Activated CD4-positive, alpha-beta memory T cell treated with anti-CD3 and anti-CD28 coated beads, Interleukin-2, amount 10 ng/mL, durations not matched to agents 7 days and 5 days (primary cell): ENCODE measurements around the gene FER. TPM values are rescaled to one million over a fixed set of nuclear protein-coding genes. Genes with fewer than 3 reads are reported as not detected.
"Not testable (repeated sequence)": the region's sequence is repeated elsewhere in the genome, so short reads cannot be mapped to it uniquely, and the experiment has no call there.

ENCODE experiments used
- CTCF ChIA-PET: fragments of 350-600 bp; sonication (Branson Sonifier 250); formaldehyde crosslinking; loops from one replicate; lab custom pipeline; 2021; ENCODE audit warnings: antibody characterized with exemption, inconsistent platforms; lab: Charles Lee
- POLR2A ChIA-PET: fragments of 350-600 bp; sonication (Branson Sonifier 250); formaldehyde crosslinking; loops from one replicate; lab custom pipeline; 2021; ENCODE audit warnings: antibody characterized with exemption; lab: Charles Lee
- DNase-seq: peaks from one replicate; pipeline ENCODE4 v3.0.0-alpha.2; 2020
- H3K27ac Mint-ChIP-seq: one replicate; pipeline ENCODE4 v1.8.0; 2021; ENCODE audit warnings: mild to moderate bottlenecking, mixed read lengths
- H3K27me3 Mint-ChIP-seq: one replicate; pipeline ENCODE4 v1.8.0; 2021; ENCODE audit warnings: mixed read lengths
- H3K36me3 Mint-ChIP-seq: one replicate; pipeline ENCODE4 v1.8.0; 2021; ENCODE audit warnings: low read depth, mixed read lengths
- H3K4me1 Mint-ChIP-seq: one replicate; pipeline ENCODE4 v1.8.0; 2021; ENCODE audit warnings: mixed read lengths
- H3K4me3 Mint-ChIP-seq: one replicate; pipeline ENCODE4 v1.8.0; 2021; ENCODE audit warnings: mild to moderate bottlenecking, mixed read lengths
- H3K9me3 Mint-ChIP-seq: one replicate; pipeline ENCODE4 v1.8.0; 2021; ENCODE audit warnings: mixed read lengths
- total RNA-seq, 2 experiments: library from RNA; stranded (reverse); gene quantifications; one replicate each; pipeline ENCODE4 v1.2.3, GENCODE V29; 2021

FER gene
- total RNA-seq, 2 experiments from 2014 or later = 6.0 to 7.8 TPM

DNA sequence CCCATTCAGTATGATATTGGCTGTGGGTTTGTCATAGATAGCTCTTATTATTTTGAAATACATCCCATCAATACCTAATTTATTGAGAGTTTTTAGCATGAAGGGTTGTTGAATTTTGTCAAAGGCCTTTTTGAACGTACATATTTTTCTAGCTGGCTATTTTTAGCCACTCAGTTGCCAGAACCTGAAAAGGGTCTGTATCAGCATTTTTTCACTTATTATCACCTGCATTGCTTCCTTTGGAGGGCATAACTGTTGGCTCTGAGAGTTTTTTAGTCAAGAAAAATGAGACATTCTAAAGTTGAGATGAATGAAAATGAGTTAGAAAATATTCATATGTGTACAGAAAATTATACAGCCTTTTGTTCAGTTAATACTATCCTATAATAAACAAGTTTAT lies 278.0 kb downstream of the FER start:
- H3K9me3 Mint-ChIP-seq, H3K36me3 Mint-ChIP-seq, DNase-seq, H3K27ac Mint-ChIP-seq, H3K27me3 Mint-ChIP-seq, CTCF ChIA-PET, H3K4me3 Mint-ChIP-seq, POLR2A ChIA-PET, H3K4me1 Mint-ChIP-seq: not testable (repeated sequence)

DNA sequence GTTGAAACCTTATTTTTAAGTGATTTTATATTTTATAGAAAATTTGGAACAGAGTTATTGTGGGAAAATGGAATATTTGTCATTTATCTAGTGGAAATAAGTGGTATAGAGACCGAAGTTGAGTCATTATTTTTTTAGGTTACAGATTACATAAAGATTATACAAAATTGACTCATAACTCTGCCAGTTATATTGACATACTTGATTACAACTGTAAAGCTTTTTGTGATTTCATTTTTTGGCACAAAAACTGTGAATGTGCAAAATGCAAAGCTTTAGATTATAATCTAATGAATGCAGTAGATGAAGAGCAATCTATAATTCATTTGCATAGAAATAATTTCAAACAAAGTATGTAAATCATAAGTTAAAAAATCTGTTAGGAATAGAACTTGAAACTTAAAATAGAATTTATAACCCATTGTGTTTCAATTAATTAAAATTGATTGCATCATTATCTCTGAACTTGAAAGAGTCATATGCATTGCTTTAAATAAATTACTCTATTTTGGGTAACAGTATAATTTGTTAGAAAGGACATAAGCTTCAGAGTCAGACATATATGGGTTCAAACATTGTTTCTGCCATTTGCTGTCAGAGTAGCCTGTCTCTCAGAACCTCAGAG lies 280.4 kb downstream of the FER start:
- no peaks in the 10 kb centered on the region for H3K4me1 Mint-ChIP-seq
- no peaks in the 10 kb centered on the region for H3K36me3 Mint-ChIP-seq
- H3K4me3 Mint-ChIP-seq = no peak overlapping the region
- no peaks in the 10 kb centered on the region for H3K9me3 Mint-ChIP-seq
- no peaks in the 10 kb centered on the region for H3K27me3 Mint-ChIP-seq
- ChIA-PET POLR2A (no interaction called here), CTCF (no interaction called here)
- no peak for DNase-seq
- H3K27ac Mint-ChIP-seq = no peak overlapping the region

DNA sequence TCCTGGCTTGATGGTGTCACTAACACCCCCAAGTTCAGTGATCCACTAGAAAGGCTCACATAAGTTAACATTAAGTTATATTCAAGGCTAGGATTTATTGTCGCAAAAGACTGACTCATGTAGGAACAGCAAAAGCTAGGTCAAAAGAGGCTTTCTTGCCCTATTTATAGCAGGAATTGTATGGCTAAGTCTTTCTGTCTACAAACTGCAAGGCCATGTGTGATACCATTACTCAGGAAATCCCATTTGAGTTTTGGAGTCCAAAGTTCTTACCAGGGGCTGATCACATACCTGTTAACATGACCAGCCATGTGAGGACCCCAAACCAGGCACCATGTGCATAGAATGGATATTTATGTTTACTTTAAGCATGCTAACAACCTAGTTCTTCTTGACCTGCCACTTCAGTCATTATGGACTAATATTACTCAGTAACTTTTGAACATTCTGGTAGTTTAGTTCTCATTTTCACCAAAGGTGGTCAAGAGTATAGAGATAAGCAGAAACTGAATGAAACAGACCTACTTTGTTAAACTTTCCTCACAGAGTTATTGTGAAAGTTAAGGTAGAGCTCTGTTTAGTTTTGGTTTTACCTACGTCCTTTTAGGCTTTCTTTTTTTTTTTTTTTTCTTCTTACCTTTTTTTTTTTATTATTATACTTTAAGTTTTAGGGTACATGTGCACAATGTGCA lies 281.1 kb downstream of the FER start:
- DNase-seq = no peak
- H3K4me1 Mint-ChIP-seq = no peaks in the 10 kb centered on the region
- H3K27me3 Mint-ChIP-seq = no peaks in the 10 kb centered on the region
- H3K9me3 Mint-ChIP-seq = no peaks in the 10 kb centered on the region
- H3K36me3 Mint-ChIP-seq = no peaks in the 10 kb centered on the region
- POLR2A ChIA-PET = no interaction called here
- H3K4me3 Mint-ChIP-seq = no peak overlapping the region
- CTCF ChIA-PET = no interaction called here
- H3K27ac Mint-ChIP-seq = no peak overlapping the region

DNA sequence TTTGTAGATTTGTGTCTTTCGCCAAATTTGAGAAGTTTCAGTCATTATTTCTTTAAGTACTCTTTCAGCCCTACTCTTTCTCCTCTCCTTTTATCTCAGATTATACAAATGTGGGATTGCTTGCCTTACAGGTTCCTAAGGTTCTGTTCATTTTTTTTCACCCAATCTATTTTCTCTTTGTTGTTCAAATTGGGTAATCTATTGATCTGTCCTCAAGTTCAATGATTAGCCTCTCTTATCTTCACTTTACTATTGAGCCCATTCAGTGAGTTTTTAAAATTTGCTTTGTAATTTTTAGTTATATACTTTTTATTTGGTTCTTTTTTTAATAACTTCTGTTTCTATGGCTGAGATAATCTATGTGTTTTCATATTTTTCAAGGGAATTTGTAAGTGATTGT lies 282.1 kb downstream of the FER start:
- ChIA-PET POLR2A (no interaction called here), CTCF (no interaction called here)
- Mint-ChIP-seq H3K4me3 (no peak overlapping the region), H3K27ac (no peak overlapping the region), H3K27me3 (no peaks in the 10 kb centered on the region), H3K9me3 (no peaks in the 10 kb centered on the region), H3K4me1 (no peaks in the 10 kb centered on the region), H3K36me3 (no peaks in the 10 kb centered on the region)
- no peak for DNase-seq

DNA sequence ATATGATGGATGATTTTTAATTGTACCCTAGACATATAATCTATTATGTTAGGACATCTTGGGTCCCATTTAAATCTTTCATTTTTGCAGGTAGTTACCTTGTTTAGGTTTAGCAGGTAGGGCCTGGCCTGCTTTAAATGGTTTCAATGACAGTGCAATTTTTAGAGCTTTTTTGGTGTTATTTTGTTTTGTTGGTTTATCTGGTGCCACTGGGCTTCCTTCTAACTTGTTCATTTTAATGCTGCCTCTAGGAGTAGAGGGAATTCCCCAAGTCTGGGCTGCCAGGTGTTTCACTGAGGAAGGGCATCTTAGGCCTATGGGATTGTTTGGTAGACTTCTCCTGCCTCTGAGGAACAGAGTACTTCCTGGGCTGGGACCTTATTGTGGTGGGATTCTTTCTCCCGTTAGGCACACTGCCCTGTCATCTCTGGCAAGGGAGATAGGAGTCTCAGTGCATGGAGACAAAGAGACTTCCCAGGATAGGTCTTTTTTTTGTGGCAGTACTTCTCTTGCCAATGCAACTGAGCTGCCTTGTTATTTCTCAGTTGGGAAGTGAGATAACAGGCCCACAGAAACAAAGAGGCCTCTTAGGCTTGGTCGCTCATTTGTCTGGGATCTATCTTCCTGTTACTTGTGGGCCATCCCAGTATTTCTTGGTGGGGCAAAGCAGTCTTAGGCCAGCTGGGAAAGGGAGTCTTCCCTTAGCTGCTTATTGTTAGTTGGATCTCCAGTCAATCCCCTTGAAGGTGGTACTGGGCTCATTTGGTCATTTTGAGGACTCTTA lies 282.9 kb downstream of the FER start:
- H3K4me1 Mint-ChIP-seq = no peaks in the 10 kb centered on the region
- H3K4me3 Mint-ChIP-seq = no peak overlapping the region
- ChIA-PET CTCF (no interaction called here), POLR2A (no interaction called here)
- H3K9me3 Mint-ChIP-seq = no peaks in the 10 kb centered on the region
- H3K36me3 Mint-ChIP-seq = no peaks in the 10 kb centered on the region
- no peak overlapping the region for H3K27ac Mint-ChIP-seq
- no peak for DNase-seq
- no peaks in the 10 kb centered on the region for H3K27me3 Mint-ChIP-seq

DNA sequence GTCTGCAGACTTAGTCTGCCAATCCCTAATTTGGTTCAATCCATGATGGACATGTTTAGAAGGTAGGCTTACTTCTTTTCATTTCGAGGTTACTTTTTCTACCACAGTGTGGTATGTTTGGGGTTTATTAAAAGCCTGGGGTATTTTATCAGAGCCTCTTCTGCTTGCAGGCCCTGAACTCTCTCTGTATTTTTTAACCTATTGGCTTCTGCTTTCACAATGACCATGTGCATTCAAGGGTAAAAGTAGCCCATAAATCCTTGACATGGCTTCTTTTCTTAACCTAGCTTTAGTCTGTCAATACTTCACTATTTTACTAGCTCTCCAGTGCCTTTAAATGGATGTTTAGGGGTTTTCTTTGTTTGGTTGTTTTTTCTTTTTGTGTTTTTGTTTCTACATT lies 286.6 kb downstream of the FER start:
- Mint-ChIP-seq H3K9me3 (no peaks in the 10 kb centered on the region), H3K36me3 (no peaks in the 10 kb centered on the region), H3K4me1 (no peaks in the 10 kb centered on the region), H3K4me3 (no peak overlapping the region), H3K27me3 (no peaks in the 10 kb centered on the region), H3K27ac (no peak overlapping the region)
- ChIA-PET POLR2A (no interaction called here), CTCF (no interaction called here)
- DNase-seq = no peak

DNA sequence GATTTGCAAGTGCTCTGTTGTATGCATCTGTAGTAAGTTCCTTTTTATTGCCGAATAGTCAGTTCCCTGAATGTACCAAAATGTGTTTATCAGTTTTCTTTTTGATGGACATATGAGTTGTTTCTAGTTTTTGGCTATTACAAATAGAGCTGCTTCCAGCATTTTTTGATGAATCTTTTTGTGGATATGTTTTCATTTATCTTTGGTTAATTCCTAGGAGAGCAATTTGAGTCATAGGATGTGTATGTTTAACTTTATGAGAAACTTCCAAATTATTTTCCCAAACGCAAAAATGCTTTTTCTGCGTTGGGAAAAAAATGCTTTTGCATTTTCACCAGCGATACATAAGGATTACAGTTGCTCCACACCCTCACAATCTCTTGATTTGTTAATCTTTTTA lies 287.7 kb downstream of the FER start:
- DNase-seq = no peak
- CTCF ChIA-PET = no interaction called here
- POLR2A ChIA-PET = no interaction called here
- Mint-ChIP-seq H3K36me3 (no peaks in the 10 kb centered on the region), H3K9me3 (no peaks in the 10 kb centered on the region), H3K27me3 (no peaks in the 10 kb centered on the region), H3K4me1 (no peaks in the 10 kb centered on the region), H3K4me3 (no peak overlapping the region), H3K27ac (no peak overlapping the region)

DNA sequence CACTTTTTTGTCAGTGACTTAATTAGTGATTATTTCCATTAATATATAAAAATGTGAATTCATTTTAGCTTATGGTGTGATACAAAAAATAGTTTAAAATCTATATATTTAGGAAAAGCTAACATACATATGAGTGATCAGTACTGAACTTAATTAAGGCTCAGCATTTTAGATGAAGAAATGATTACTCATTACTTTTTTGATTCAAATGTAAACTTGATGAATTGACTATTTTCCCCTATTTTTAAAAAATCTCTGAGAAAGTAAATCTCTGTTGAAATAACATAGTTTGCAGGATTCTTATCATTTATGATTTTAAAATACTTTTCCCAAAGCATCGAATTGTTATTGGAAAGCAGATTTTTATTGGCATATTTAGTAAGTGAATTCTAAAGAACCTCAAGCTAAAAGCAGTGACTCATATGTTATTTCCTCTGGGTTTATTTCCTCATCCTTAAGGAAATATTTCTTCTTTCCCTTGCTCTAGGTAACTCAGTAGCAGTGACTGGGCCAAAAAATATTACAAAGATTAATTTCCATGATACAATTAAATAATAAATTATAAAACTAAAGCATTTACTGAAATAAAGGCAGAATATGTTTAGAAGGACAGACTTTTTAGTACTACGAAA lies 290.6 kb downstream of the FER start:
- ChIA-PET POLR2A (no interaction called here), CTCF (no interaction called here)
- H3K27me3 Mint-ChIP-seq = no peaks in the 10 kb centered on the region
- H3K27ac Mint-ChIP-seq = no peak overlapping the region
- no peak overlapping the region for H3K4me3 Mint-ChIP-seq
- DNase-seq = no peak
- no peaks in the 10 kb centered on the region for H3K9me3 Mint-ChIP-seq
- no peaks in the 10 kb centered on the region for H3K36me3 Mint-ChIP-seq
- H3K4me1 Mint-ChIP-seq = no peaks in the 10 kb centered on the region

DNA sequence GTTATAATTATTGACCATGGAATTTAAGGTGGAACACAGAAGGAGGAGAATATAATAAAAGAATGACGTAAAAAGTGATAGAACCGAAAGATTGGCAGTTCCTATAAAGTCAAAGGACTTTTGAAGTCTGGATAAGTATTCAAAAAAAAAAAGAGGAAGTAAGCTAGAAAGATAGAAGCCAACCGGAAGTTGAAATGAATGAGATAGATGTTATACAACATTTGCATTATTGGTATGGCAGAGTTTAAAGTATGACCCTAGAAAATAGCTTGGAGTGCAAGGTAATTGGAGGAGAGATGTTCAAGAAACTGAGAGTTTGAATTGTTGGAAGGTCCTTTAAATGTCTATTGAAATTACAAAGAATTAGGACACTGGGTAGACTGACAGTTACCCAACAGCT lies 293.6 kb downstream of the FER start:
- POLR2A ChIA-PET = no interaction called here
- no peak overlapping the region for H3K4me3 Mint-ChIP-seq
- no peaks in the 10 kb centered on the region for H3K9me3 Mint-ChIP-seq
- CTCF ChIA-PET = no interaction called here
- H3K27me3 Mint-ChIP-seq = no peaks in the 10 kb centered on the region
- no peak for DNase-seq
- no peaks in the 10 kb centered on the region for H3K36me3 Mint-ChIP-seq
- no peak overlapping the region for H3K27ac Mint-ChIP-seq
- no peaks in the 10 kb centered on the region for H3K4me1 Mint-ChIP-seq

DNA sequence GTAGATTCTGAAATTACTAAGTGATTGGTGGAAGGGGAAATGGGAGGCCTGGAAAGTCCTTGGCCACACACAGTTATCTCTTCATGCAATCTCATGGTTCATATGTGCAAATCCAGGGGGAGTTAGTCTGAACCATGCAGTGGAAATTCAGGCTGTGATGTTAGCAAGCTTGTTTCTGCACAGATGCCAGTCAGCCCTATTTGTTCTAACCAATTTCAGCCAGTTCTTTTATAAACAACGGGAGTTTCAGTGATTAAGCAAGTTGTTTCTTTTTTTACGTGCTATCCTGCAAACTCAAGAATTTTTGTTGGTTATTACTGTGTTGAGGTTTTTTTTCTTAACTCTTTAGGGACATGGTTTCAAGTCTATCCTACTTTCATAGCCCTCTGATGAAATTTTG lies 298.0 kb downstream of the FER start:
- H3K36me3 Mint-ChIP-seq = no peaks in the 10 kb centered on the region
- POLR2A ChIA-PET = no interaction called here
- H3K27me3 Mint-ChIP-seq = no peaks in the 10 kb centered on the region
- CTCF ChIA-PET = no interaction called here
- no peak overlapping the region for H3K27ac Mint-ChIP-seq
- no peak for DNase-seq
- H3K4me3 Mint-ChIP-seq = no peak overlapping the region
- no peaks in the 10 kb centered on the region for H3K4me1 Mint-ChIP-seq
- H3K9me3 Mint-ChIP-seq = no peaks in the 10 kb centered on the region

DNA sequence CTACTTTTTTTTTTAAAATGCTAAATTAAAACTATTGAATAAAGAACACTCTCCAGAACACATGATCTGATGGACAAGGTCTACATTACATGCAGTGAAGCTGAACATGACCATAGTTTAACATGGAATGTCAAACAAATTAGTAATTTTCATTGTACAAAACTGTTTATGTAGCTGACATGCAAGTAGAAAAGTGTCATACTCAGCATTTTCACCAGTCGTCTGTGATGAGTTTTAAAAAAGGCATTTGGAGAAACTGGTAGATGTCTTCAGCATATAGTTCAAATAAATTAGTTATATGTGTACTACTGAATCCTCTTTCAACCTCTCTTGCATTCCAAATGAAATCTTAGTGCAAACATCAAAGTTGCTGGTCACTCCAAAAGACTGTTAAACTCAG lies 301.9 kb downstream of the FER start:
- Mint-ChIP-seq H3K4me1 (no peaks in the 10 kb centered on the region), H3K4me3 (no peak overlapping the region), H3K36me3 (no peaks in the 10 kb centered on the region), H3K9me3 (no peaks in the 10 kb centered on the region), H3K27ac (no peak overlapping the region), H3K27me3 (no peaks in the 10 kb centered on the region)
- POLR2A ChIA-PET = no interaction called here
- CTCF ChIA-PET = no interaction called here
- DNase-seq = no peak

DNA sequence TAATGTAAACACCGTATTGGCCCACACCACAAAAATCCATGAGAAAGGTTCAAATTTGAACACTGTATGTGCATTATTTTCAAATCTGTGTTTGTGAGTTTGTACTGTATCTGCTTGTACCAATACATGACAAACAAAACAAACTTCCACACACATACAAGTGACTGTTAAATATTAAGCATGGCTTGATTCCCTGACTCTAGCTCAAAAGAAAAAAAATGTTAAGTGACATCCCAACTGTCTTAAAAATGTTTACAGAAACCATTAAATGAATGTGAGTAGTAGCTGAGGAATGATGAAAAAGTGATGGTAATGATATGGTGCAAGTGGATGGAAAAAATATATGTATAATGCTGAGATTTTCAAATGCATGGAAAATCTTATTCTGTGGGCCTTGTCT lies 302.6 kb downstream of the FER start:
- H3K4me1 Mint-ChIP-seq, POLR2A ChIA-PET, H3K27ac Mint-ChIP-seq, H3K27me3 Mint-ChIP-seq, H3K9me3 Mint-ChIP-seq, H3K4me3 Mint-ChIP-seq, H3K36me3 Mint-ChIP-seq, DNase-seq, CTCF ChIA-PET: not testable (repeated sequence)

DNA sequence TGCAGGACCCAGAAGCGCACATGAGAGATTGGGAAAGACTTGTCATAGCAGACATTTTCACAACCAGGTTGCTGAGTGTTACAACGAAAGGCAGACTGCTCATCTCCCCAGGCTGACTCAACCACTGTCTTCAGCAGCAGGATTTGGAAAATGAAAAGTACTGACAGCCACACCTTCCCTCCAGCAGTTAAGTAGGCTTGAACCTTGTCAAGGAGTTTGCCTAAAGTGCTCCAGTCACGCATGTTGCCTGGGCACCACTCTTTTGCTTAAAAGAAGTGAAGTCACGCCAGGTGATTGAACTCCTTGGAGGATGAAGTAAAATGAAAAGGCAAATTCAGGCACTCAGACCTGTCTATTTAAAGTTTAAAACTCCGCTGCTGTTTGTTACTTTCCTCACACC lies 304.5 kb downstream of the FER start:
- H3K27ac Mint-ChIP-seq, H3K4me1 Mint-ChIP-seq, H3K4me3 Mint-ChIP-seq, H3K27me3 Mint-ChIP-seq, H3K9me3 Mint-ChIP-seq, DNase-seq, POLR2A ChIA-PET, H3K36me3 Mint-ChIP-seq, CTCF ChIA-PET: not testable (repeated sequence)
